Posterior vena cava (tissue), 2 donors: Measurements from ENCODE around the gene SLC2A13. TPM values are rescaled to one million over a fixed set of nuclear protein-coding genes. Genes with fewer than 3 reads are reported as not detected.

Experiments used
- DNase-seq: peaks from one replicate; pipeline ENCODE4 v3.0.0-alpha.2; 2020; ENCODE audit warnings: low spot score
- intact Hi-C, 2 donors: fragments of 100-400 bp; cut with DNase I; formaldehyde crosslinking; loops; one replicate each; pipeline versions ENCODE4 v1.14.1 to v1.14.2; 2022 to 2023
- total RNA-seq, 2 donors: library from RNA; stranded (reverse); fragmentation: NEBNext Ultra II Directional; extraction: Animal tissue kit (Norgen Biotek cat#: 25700); gene quantifications; one replicate each; pipeline ENCODE4 v1.2.1, GENCODE V29; 2021
- donor health status: DM: yes; HTN: yes; CAD: no.
- donor health status: DM: yes; HTN: yes; CAD: no.

SLC2A13 gene
- total RNA-seq, 2 donors from 2014 or later: 11.0 to 14.1 TPM

DNA sequence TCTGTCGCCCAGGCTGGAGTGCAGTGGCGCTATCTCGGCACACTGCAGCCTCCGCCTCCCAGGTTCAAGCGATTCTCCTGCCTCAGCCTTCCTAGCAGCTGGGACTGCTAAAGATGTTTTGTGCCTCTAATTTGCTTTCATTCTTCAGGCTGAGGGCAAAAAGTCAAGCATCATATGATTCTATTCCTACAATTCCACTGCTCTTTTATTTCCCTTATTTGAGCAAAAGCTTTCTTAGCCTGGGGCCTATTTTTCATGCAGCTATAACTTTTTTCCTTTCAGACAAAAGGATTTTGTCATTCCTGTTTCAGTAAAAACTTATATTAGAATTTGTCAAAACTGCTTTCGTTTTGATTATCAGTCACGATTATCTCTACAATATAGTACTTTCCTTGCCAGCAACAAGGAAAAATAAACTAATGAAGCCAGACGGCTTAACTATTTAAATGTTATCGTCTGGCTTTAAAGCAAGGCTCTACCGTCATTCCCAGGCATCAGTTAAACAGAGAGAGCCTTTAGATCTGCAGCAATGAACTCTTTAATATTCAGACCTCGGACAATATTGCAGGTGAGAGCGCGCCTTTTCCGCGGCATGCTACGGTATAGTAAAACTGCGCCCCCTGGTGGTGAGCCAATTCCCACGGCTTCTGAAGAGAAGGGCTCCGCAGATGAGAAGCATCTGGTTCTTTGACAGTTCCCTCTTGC, 1.4 kb upstream of the SLC2A13 start:
- intact Hi-C loops: loop anchor here (5.0 kb wide), 1 partner anchor 95 kb away; no protein-coding TSS in a partner anchor
- DNase-seq: peak; percentile 95

DNA sequence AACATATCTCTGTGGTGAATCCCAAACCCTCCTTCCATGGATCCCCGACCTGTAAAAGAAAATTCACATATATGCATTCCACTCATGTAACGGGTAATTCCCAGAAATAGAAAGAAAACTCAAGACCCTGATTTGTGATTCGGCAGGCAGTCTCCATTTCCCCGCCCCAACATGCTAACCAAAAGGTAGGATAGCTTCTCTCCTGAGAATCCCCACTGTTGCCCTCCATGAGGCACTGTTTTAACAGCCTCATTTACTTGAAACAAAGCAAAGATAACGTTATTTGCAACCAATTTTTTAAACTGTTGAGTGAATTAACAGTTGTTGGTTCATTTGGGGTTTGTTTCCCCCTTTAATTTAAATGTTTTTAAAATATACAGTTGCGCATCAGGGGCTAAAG, 774 bp upstream of the SLC2A13 start:
- intact Hi-C loops: loop anchor here (5.0 kb wide), 1 partner anchor 94 kb away; no protein-coding TSS in a partner anchor
- DNase-seq: no peak

DNA sequence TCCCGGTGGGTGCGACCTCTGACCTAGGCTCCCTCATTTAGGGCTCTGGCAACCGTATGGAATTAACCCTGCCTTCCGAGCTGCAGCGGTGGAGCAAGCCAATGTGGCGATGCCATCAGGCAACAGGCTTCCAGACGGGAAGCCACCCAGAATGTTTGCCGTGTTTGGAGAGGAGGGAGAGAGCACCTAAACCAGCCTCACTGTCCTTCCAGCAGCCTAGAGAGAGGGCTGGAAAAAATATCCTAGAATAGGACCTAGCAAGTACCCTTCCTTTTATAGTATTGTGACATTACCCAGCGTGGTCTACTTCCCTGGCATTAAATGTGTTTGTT, 287 bp upstream of the SLC2A13 start:
- no peak for DNase-seq
- intact Hi-C loops: loop anchor here (5.0 kb wide), 1 partner anchor 94 kb away; no protein-coding TSS in a partner anchor

DNA sequence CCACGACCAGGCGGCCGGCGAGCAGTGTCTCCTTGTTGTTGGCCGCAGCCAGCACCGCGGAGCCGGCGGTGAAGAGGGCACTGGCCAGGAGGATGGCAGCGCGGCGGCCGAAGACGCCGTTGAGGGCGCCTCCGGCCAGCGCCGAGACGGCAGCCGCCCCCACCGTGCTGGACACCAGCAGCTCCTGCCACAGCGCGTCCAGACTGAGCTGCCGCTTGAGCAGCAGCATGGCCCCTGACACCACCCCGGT, 691 bp downstream of the SLC2A13 start:
- DNase-seq: peak; percentile 87
- intact Hi-C loops: loop anchor here (5.0 kb wide), 1 partner anchor 93 kb away; no protein-coding TSS in a partner anchor

DNA sequence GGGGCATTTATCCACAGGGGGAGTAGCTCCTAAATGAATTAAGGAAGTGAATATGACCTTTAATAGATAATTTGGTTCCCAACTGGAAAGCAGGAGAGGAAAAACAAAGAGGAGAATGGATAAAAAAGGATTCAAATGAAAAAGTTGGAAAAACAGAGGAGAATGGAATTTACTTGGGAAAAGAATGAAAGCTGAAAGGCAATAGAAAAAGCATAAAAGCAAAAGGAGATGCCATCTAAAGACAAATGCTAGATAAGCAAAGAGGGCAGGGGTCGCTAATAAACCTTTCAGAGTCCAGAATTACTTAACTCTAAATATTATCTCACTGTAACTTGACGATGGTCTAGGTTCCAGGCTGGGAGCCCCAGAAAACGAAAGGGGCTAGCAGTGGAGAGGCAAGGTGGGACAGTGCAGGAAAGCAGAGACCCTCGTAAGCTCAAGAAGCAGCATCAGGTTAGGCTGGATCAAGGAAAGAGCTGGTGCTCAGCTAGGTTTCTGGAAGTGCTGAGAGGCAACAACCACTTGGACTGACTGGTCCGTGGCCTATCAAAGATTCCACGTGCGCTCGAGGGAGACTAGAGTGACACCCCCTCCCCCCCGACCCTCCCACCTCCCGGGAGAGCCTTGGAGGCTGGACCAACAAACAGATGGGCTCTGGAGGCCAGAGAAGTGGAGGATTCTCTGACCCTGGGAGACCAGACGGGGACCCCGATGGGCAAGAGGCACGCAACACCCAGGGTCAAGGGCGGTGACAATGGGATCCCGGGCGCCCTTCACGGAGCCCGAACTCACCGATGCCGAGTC, 1.2 kb downstream of the SLC2A13 start:
- DNase-seq: no peak

DNA sequence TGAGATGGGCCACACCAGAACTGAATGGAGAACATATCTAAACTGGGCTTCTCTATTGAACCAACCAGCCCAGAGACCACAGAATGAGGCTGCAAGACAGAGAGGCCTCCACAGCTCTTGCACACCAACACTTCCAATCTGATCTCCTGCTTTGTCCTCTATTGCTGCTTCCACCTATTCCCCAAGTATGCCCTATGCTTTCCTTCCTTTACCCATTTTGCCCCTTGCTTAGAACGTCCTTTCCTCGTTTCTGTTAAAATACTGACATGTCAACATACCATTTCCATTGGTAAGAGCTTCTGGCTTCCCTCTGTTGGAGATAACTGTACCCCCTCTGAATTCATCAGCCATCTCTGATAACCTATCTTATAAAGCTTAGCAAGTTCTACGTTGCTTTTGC, 2.8 kb downstream of the SLC2A13 start:
- no peak for DNase-seq
- intact Hi-C loops: no loop called here

More for the DNA sequence above, 1.2 kb downstream of the SLC2A13 start:
- intact Hi-C loops: loop anchor here (5.0 kb wide), 1 partner anchor 92 kb away; no protein-coding TSS in a partner anchor

DNA sequence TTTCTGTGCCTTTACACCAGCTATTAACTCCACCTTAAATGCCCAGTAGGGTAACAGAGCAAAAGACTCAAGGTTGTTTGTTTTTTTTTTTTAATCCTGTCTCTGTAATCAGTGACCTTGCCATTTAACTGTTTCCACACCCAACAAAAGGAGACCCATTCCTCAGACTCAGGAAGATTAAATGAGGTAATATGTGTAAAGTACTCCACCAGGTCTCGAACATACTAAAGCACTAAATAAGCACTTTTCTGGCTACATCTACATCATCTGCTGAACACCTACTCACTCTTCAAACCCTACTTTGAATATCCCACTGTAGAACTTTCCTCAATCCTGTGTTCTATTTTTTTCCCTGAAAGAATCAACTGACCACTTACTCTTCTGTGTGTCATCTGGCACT, 4.1 kb downstream of the SLC2A13 start:
- intact Hi-C loops: no loop called here
- no peak for DNase-seq

DNA sequence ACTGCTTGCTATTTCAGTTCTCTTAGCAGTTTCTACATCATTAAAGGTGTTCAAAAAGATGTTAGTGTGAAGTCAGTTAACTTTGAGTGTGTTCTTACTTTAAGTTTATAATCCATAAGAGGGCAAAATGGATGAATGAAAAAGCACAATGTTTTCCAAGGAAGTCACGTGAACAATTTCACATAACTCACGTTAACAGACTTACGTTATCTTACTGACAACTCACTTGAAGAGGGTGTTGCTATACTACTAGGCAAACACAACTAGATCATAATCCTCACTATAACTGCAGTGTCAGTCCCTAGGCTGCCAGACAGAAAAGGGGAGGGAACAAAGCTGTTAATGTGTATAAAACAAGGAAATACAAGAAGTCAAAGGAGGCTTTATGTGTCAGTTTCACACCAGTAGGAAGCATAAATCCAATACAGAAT, 6.4 kb downstream of the SLC2A13 start:
- DNase-seq: no peak
- intact Hi-C loops: no loop called here

DNA sequence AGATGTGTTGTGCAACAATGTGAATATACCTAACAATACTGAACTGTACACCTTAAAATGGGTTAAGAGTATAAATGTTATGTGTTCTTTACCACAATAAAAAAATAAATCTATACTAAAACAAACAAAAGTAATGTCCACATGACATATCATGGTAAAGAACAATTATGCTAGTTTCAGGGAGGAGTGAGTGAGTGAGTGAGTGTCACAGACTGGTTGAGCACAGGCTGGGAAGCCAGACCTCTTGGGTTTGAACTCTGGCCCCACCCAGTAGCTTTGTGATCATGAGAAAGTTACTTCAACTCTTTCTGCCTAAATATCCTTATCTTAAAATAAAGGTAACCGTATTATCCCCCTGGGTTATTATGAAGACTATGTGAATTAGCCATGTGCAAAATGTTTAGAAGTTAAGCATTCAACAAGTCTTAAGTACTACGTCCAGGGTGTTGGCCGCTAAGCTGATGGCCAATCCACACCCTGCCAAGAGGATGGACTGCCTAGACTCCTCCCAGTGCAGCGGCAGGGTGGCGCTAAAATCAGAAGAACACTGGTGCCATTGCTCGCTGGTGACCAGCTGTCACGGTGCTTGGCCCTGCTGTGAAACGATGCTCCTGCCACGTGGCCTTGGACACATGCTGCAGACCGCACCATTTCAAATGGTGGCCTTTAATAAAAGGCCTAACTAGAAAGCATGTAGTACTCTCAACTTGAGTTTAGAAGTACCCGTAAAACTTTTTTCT, 7.3 kb downstream of the SLC2A13 start:
- intact Hi-C loops: no loop called here
- no peak for DNase-seq

DNA sequence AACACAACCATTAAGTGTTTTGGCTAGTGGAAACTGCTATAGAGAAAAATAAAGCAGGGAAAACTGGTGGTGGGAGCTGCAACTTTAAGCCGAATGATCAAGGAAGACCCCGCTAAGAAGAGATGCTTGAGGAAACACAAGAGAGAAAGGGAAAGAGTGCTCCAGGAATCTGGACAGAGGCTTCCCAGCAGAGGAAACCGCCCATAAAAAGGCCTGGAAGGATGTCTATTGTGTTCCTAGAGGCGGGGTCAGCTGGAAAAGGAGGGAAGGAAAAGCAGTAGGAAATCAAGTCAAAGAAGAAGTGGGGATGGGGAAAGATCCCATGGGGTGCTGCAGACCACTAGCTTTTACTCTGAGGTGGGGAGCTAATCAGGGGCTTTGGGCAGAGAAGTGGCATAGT, 12.4 kb downstream of the SLC2A13 start:
- intact Hi-C loops: loop anchor here in 1 of 2 donors (5.0 kb wide), 1 partner anchor 36 kb away; no protein-coding TSS in a partner anchor
- no peak for DNase-seq

DNA sequence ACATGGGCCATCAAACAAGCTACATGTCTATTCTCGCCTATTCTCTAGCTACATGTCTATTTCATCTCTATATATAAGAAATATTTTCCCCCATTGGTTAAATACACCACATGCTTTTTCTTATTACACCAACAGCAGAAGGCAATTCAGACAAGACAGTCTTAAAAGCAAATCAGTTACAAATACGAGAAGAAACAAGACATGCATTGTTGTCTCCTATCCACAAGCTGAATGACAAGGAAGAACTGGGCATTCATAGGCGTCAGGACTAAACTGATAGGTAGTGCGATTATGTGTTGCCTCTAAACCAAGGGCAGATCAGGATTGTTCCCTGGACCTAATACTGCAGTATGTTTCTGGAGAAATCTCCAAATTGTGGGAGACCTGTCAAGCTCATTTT, 19.4 kb downstream of the SLC2A13 start:
- DNase-seq: no peak
- intact Hi-C loops: no loop called here

DNA sequence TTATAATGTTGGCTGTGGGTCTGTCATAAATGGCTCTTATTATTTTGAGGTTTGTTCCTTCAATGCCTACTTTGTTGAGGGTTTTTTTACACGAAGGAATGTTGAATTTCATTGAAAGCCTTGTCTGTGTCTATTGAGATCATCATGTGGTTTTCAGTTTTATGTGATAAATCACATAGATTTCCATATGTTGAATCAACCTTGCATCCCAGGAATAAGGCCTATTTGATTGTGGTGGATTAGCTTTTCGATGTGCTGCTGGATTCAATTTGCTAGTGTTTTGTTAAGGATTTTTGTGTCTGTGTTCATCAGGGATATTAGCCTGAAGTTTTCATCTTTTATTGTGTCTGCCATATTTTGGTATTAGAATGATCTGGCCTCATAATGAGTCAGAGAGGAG, 27.6 kb downstream of the SLC2A13 start:
- intact Hi-C loops: no loop called here
- DNase-seq: no peak

DNA sequence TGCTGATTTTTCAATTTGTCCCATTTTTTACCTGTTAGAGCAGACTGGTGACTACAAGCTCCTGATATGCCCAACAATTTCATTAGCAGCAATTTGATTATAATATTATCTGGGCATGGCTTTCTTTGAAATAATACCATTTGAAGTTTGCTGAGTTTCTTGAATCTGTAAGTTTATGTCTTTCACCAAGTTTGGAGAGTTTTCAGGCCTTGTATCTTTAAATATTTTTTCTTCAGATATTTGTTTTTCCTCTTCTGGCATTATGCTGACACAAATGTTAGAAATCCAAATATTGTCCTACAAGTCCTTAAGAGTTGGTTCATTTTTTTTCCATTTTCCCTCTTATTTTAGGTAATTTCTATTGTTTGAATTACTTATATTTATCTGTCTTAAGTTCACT, 30.4 kb downstream of the SLC2A13 start:
- intact Hi-C loops: no loop called here
- no peak for DNase-seq

DNA sequence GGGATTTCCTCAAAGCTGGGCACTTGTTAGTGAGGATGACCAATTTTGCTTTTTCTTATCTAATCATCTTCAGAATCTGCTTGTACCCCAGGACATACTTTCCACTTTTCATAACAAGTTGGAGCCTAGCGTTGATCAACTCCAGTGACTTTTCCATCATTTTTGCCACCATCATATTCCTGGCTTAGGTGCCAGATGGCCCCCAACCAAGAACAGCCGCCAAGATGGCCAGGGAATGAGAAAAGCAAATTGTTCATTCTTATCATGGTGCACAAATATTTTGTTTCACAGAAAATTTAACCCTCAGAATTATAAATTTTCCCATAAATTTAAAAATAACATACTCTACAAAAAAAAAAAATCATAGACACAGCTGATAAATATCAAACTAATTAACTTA, 37.5 kb downstream of the SLC2A13 start:
- intact Hi-C loops: no loop called here
- DNase-seq: no peak

DNA sequence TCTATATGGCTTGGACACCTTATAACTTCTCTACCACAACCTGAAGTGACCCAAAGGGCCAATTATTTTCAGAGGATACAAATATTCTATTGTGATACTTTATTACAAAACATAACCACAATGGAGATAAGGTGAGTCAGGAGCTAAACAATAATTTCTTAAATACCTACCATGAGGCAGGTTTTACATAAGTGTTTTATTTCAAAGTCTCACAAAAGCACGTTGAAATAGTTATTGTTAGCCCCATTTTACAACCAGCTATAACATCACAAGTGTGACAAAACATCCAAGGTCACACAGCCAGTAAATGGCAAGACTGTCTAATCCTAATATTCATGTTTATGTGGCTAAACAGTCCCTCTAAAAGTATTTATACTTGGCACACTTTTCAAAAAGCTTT, 40.2 kb downstream of the SLC2A13 start:
- DNase-seq: no peak
- intact Hi-C loops: no loop called here

DNA sequence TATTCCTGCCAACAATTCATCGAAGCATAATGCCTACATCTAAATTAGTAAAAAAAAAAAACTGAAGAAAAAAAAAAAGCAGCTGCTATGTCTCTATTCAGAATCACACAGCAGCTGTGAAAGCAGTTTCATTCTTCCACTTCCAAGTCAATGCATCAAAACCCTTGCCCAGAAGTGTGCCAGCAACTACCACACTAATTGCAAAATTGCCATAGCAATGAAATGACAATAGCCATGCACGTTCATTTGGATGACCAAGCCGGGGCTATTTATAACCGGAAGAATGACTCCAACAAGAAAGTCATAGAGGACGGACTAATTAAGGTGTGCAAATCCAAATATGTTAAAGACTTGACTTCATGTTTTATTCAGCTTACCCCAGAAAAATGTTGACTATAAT, 42.5 kb downstream of the SLC2A13 start:
- intact Hi-C loops: no loop called here
- no peak for DNase-seq

DNA sequence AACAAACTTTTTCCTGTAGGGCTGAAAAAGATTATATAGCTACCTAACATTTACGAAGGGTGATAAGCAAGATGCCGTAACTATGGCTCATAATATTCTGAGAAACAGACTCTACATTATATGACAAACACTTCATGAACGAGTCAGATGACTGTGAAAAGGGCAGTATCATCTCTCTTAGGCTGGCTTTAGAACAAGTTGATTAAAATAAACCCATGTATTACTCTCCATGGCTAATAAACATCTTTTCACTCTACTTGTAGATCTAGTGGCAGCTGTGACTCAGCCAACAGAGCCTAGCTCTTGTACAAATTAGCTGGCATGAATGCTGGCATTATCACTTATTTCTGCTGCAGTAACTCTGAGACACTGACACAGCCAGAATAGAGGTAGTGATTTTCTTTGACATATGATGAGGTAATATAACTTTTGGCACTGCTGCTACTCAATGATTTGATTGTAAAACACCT, 47.1 kb downstream of the SLC2A13 start:
- intact Hi-C loops: loop anchor here in 1 of 2 donors (5.0 kb wide), 1 partner anchor 34 kb away; no protein-coding TSS in a partner anchor
- no peak for DNase-seq

DNA sequence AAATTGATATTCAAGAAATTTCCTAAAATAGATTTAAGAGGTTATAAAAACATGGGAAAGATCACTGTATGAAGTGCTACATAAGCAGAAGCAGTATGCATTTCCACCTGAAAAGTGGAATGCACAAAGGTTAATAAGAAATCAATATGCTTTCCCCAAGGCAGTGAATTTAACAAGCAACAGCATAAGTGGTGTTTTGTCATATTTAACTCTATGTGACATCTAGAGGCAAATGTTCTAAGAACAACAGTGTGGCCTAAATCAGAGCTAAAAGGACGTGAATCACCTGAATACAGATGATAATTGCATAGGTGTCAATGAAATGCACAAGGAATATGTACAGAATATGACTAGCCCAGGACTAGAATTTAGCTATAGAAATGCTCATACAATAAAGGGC, 49.5 kb downstream of the SLC2A13 start:
- intact Hi-C loops: loop anchor here in 1 of 2 donors (5.0 kb wide), 1 partner anchor 36 kb away; no protein-coding TSS in a partner anchor
- no peak for DNase-seq

DNA sequence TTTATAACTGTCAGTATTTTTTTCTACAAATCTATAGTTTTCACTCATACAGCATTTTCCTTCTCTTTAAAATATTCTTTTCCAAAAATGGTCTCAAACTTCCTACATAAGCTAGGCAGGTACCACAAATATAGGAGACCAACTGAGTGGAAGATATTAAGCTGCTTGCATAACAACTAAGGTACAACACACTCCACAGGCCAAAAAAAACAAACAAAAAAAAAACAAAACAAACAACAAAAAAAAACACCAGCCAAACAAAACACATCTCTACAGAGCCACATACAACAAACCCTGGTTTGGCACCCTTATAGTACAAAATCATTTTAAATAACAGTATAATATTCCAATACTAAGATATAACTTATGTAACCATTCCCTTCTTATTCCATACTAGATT, 50.1 kb downstream of the SLC2A13 start:
- intact Hi-C loops: loop anchor here in 1 of 2 donors (5.0 kb wide), 1 partner anchor 37 kb away; no protein-coding TSS in a partner anchor
- no peak for DNase-seq

DNA sequence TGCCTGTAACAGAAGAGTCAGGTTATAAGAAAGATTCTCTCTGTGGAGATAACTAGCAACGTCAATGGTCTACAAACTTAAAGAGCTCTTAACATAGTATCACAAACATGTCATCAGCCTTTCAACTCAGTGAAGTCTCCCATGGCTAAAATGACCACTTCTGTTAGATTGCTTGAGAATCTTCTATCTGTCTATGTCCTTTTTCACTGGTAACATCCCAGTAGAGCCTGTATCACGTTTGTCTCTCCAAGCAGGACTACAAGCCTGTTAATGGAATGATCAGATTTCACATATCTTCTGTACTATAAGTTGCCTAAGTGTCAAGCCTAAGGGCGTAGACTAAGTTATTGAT, 50.7 kb downstream of the SLC2A13 start:
- intact Hi-C loops: loop anchor here in 1 of 2 donors (5.0 kb wide), 1 partner anchor 37 kb away; no protein-coding TSS in a partner anchor
- DNase-seq: no peak
